Activated CD8-positive, alpha-beta memory T cell treated with anti-CD3 and anti-CD28 coated beads for 48 hours (primary cell): Measurements from ENCODE around the gene NFATC2IP.
"Not testable (repeated sequence)": the region's sequence is repeated elsewhere in the genome, so short reads cannot be mapped to it uniquely, and the experiment has no call there.

Experiments used
- DNase-seq, 3 experiments: peaks; one replicate each; pipeline ENCODE4 v3.0.0-alpha.2; 2020; ENCODE audit warnings: low read depth in 2 of 3, low spot score in 2 of 3

Gene NFATC2IP

DNA sequence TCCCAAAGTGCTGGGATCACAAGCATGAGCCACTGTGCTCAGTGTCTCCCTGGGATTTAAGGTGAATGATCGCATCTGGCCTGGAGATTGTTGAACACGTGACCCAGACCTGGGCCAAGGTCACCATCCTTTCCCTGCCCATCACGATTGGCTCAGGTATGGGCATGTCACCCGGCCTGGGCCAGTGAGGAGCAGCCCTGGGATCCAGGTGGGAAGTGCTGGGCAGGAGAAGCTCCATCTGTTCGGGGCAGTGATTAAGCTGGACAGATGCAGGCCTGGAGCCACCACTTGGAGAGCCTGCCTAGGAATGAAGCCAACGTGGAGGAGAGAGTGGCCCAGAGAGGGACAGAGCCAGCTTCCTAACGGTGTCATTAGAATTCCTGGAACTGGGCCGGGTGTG lies 41.0 kb downstream of the NFATC2IP start:
- DNase-seq: no peak

DNA sequence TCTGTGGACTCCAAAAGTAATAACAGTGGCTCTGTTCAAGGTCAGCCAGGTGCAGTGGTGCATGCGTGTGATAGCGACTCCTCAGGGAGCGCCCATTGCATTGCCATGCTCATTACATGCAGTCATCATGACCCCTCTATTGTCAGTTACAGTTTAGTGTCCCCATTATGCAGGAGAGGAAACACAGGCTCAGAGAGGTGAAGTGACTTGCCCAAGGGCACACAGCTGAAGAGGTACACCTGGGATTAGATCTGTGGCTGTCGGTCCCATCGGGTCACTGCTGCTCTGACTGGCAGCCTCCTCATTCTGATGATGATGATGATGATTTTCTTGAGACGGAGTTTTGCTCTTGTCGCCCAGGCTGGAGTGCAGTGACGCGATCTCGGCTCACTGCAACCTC lies 41.8 kb downstream of the NFATC2IP start:
- DNase-seq: no peak

DNA sequence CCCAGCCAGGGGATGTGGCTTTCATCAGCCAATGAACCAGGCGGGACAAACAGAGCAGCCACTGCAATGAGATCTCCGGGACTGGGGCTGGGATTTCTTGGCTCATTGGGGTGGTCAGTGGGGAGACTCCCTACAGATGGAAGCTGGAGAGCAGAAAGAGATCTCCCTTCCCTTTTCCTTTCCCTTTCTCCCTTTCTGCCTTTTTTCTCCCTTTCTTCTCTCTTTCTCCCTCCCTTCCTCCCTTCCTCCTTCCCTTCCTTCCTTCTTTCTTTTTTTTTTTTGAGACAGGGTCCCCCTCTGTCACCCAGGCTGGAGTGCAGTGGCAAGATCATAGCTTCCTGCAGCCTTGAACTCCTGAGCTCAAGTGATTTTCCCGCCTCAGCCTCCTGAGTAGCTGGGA lies 48.1 kb downstream of the NFATC2IP start:
- DNase-seq: no peak

DNA sequence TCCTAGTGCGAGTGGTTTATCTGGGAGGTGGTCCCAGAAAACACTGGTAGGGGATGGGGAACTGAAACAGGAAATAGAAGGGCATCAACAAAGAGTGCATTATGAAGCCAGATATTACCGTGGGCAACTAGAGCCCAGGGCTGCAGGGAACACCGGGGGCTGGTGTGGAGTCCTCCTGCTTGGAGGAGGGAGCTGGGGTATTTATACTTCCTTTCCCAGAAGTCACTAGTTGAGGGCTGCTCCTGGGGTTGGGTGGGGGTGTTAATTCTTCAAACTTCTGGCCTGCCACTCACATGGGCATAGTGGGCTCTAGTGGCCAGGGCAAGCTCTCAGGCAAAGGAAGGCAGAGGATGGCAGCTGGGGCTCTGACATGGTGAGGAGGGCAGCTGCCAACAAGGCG lies 48.8 kb downstream of the NFATC2IP start:
- DNase-seq: no peak

DNA sequence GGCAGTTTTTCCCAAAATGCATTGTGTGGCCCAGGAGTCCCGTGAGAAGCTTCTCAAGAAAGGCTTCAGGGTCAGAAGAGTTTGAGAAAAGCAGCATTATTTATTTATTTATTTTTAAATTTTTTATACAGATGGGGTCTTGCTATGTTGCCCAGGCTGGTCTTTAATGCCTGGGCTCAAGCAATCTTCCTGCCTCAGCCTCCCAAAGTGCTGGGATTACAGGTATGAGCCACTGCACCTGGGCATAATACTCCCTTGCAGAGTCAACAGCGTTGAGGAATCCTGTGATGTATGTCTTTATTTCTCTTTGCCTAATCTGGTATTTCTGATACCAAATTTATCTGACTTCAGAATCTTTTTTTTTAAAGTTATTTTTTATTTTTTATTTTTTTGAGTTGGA lies 49.3 kb downstream of the NFATC2IP start:
- DNase-seq: no peak

DNA sequence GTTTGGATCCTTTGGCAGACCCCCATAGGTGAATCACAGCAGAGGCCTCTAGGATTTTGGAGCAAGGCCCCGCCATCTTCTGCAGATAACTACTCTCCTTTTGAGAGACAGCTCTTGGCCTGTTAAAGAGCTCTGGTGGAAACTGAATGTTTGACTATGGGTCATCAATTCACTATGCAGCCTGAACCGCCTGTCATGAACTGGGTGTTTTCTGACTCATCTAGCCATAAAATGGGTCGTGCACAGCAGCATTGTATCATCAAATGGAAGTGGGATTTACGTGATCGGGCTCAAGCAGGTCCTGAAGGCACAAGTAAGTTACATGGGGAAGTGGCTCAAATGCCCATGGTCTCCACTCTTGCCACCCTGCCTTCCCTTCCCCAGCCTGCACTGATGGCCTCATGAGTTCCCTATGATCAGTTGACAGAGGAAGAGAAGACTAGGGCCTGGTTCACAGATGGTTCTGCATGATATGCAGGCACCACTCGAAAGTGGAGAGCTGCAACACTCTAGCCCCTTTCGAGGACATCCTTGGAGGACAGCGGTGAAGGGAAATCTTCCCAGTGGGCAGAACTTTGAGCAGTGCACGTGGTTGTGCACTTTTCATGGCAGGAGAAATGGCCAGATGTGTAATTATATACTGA lies 53.9 kb downstream of the NFATC2IP start:
- DNase-seq: not testable (repeated sequence)

DNA sequence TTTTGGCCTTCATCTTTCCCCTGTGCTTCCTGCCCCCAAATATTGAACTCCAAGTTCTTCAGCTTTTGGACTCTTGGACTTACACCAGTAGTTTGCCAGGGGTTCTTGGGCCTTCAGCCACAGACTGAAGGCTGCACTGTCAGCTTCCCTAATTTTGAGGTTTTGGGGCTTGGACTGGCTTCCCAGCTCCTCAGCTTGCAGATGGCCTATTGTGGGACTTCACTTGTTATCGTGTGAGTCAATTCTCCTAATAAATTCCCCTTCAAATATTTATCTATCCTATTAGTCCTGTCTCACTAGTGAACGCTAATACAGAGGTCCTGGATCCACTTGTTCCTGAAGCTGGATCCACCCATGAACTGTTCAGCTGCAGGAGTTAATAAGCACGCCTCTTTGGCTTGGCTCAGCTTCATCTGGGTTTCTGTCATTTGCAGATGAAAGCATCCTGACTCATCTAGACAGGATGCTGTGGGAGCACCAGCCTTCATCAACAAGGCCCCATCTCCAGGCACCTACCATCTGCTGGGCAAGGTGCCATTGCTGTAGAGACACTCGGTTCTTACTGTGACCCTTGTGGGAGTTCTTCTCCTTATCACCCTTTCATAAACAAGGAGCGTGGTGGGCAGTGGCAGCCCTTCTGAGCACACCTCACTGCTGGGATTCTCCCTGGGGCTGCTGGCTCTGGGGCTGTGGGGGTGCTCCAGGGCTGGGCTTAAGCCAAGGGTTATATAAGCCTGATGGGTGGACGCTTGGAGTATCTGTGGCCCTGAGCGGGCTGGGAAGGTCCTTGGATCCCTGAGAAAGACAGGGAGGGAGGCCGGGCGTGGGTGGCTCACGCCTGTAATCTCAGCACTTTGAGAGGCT lies 57.2 kb downstream of the NFATC2IP start:
- peak in 1 of 3 experiments; percentile 42 for DNase-seq

DNA sequence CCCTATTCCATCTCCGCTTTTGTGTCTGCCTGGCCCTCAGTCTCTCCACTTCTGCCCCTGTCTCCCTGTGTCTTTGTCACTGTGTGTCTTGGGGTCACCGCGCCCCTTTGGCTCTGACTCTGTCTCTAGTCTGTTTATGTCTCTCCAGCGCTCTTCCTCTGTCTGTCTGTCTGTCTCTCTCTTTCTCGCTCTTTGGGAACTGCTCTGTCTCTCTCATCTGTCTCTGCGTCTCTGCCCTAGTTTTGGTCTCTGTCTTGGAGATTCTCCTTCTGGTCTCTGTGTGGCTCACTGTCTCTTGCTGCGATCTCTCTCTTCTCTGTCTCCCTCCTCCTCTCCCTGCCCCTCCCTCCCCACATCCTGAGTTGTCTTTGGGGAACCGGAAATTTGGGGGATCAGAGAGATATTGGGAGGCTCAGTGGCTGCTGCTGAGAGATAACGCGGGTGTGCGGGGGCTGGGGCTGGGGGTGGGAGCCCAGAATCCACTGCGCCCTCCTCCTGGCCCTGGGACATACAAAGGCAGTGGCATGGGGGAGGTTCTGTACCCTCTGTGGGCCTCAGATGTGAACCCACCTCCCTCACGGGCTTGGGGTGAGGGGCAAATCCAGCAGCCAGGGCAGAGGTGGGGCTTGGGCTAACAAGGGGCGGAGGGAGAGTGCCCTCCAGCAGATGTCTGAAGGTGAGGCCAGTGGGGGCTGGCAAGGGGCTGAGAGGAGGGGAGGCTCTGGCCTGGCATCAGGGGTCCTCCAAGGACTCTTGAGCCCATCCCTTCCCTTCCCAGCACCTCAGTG lies 58.5 kb downstream of the NFATC2IP start:
- DNase-seq: no peak

DNA sequence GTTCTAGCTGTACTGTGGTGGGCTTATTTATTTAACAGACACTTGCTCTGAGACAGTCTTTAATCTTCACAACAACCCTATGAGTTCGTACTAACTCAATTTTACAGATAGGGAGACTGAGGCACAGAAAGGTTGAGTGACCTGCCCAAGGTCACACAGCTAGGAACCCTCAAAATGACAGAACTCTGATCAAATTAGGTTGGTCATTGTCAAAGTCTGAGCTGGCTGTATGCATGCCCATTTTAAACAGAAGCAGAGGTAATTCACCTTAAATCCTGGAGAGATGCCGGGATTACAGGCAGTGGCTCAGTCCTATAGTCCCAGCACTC lies 59.1 kb downstream of the NFATC2IP start:
- DNase-seq: no peak

DNA sequence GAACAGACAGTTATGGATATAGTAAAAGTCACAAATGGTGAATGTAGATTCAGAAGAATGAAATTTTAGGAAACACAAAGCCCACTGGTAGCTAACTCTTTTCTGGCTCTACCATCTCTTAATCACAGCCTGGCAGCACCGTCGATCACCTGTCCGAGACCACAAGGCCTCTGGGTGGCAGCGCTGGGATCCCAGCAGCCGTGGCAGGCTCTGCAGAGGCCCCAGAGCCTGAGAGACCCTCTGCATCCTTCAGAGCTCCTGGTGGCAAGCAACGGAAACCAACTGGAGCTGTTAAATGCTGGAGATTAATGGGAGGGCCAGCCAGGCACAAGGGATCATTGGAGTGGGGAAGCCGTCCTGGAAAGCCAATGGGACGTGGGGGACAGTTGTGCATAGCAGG lies 60.4 kb downstream of the NFATC2IP start:
- no peak for DNase-seq

DNA sequence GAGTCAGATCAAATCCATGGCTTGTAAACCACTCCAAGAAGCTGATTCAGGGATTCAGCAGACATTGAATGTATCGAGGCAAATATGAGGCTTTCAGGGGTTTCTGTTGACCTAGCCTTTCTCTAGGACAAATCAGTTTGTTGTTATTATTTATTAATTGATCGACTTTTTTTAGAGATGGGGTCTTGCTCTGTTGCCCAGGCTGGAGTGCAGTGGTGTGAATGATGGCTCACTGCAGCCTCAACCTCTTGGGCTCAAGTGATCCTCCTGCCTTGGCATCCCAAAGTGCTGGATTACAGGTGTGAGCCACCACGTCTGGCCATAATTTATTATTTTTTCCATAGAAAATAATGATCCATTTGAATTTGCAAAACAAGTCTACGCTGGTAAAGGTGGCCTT lies 61.1 kb downstream of the NFATC2IP start:
- DNase-seq: no peak

DNA sequence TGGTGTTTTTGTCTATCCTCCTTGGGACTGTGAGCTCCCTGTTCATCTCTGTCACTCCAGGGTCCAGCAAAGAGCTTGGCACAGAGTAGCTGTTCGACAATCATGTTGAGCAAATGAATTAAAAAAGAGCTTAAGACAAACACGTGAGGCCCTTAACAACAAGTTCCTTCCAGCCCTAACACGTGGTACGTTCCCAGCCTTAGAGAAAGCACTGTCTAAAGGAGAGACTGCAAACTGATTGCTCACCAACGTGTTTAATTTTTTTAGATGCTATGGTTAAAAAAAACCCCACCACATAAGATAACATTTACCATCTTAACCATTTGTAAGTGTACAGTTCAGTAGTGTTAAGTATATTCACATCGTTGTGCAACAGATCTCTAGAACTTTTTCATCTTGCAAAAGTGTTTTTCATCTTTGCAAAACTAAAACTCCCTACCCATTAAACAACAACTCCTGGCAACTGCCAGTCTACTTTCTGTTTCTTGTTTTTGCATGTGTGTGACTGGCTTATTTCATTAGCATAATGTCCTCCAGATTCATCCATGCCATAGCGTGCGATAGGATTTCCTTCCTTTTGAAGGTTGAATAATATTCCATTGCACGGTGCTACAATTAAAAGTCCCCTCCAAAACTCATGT lies 62.3 kb downstream of the NFATC2IP start:
- DNase-seq: no peak

DNA sequence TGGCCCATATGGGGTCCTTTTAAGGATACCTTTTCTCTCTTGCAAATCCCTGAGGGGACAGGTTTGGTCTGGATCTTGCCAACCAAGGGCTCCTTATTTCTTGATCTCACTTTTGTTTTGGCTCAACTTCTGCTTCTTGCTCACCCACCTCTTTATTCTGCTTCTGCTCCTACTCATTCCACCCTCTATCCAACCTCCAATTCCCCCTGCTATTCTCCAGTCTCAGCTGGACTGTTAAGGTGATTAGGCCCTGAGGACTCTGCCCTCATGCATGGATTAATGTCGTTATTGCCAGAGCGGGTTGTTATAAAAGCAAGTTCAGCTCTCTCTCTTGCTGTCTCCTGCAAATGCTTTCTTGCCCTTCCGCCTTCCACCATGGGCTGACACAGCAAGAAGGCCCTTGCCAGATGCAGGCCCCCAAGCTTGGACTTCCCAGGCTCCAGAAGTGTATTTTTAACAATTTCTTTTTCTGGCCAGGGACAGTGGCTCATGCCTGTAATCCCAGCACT lies 63.9 kb downstream of the NFATC2IP start:
- no peak for DNase-seq
